HG02981 (cell line): ENCODE measurements around the gene STOML3.
A peak's percentile ranks its signal among the peaks of the same experiment; 100 is the strongest.
"Not testable (repeated sequence)": the region's sequence is repeated elsewhere in the genome, so short reads cannot be mapped to it uniquely, and the experiment has no call there.

Source experiments
- ATAC-seq: cut with Tn5 transposase; IDR thresholded peaks from one replicate; pipeline ENCODE4 v1.9.1; 2021; ENCODE audit warnings: mild to moderate bottlenecking, moderate library complexity; ENCODE audit not compliant: unreplicated experiment

Gene STOML3

GRCh38 chr13:38990693-38991092, at the start of gene STOML3:
Gene STOML3 (minus strand): TSS chr13:38990831. CDS start chr13:38990721, 110 bp downstream.
- no peak for ATAC-seq

GRCh38 chr13:39040206-39040605, 49.6 kb upstream of the STOML3 start:
- ATAC-seq: no peak

GRCh38 chr13:39039041-39039440, 48.4 kb upstream of the STOML3 start:
- no peak for ATAC-seq

GRCh38 chr13:39038569-39039030, 48.0 kb upstream of the STOML3 start:
- ATAC-seq: peak; percentile 34

- ATAC-seq: peak; percentile 65
These were observed 47.4 kb upstream of the STOML3 start, which contains the start of the genes NHLRC3 and PROSER1 for GRCh38 chr13:39037880-39038568. Gene NHLRC3 (plus strand): TSS chr13:39038456. CDS start chr13:39038640, 184 bp downstream. Gene PROSER1 (minus strand): TSS chr13:39038089. CDS start chr13:39037242, 847 bp downstream.

GRCh38 chr13:39037410-39037879, 46.8 kb upstream of the STOML3 start:
- ATAC-seq: no peak

- no peak for ATAC-seq
These were observed 45.6 kb upstream of the STOML3 start for GRCh38 chr13:39036212-39036611.

GRCh38 chr13:39035799-39036198, 45.2 kb upstream of the STOML3 start:
- ATAC-seq: no peak

GRCh38 chr13:39035204-39035603, 44.6 kb upstream of the STOML3 start:
- no peak for ATAC-seq

- ATAC-seq: no peak
These were observed 43.5 kb upstream of the STOML3 start for GRCh38 chr13:39034085-39034484.

- no peak for ATAC-seq
These were observed 41.5 kb upstream of the STOML3 start for GRCh38 chr13:39032150-39032549.

GRCh38 chr13:39025433-39025839, 34.8 kb upstream of the STOML3 start:
- ATAC-seq: no peak

- no peak for ATAC-seq
These were observed 33.1 kb upstream of the STOML3 start for GRCh38 chr13:39023761-39024160.

GRCh38 chr13:39023316-39023715, 32.7 kb upstream of the STOML3 start:
- ATAC-seq: no peak

GRCh38 chr13:39020853-39021462, 30.3 kb upstream of the STOML3 start:
- no peak for ATAC-seq

GRCh38 chr13:39016787-39017186, 26.2 kb upstream of the STOML3 start:
- peak; percentile 73 for ATAC-seq

GRCh38 chr13:39016087-39016486, 25.5 kb upstream of the STOML3 start:
- peak; percentile 80 for ATAC-seq

- ATAC-seq: no peak
These were observed 22.8 kb upstream of the STOML3 start for GRCh38 chr13:39013462-39013861.

GRCh38 chr13:39012608-39013007, 22.0 kb upstream of the STOML3 start:
- no peak for ATAC-seq

- not testable (repeated sequence) for ATAC-seq
These were observed 15.9 kb upstream of the STOML3 start for GRCh38 chr13:39006371-39007111.

- ATAC-seq: no peak
These were observed 8.1 kb upstream of the STOML3 start for GRCh38 chr13:38998739-38999138.
